H9 (cell line): ENCODE results near the gene LOXHD1. TPM values are rescaled to one million over a fixed set of nuclear protein-coding genes. Genes with fewer than 3 reads are reported as not detected.

Experiments
- DNase-seq: peaks from one replicate; pipeline ENCODE4 v3.0.0-alpha.2; 2017
- H2AFZ ChIP-seq: one replicate; pipeline ENCODE4 v1.6.1; 2013; ENCODE audit warnings: mild to moderate bottlenecking, low read length, control low read depth, moderate library complexity
- H2AK5ac ChIP-seq: 2 replicates; pipeline ENCODE4 v1.6.1; 2013; ENCODE audit warnings: low read length, control low read depth, mixed read lengths; ENCODE audit not compliant: insufficient read length
- H2BK120ac ChIP-seq: one replicate; pipeline ENCODE4 v1.6.1; 2013; ENCODE audit warnings: low read depth, mild to moderate bottlenecking, low read length, control low read depth, inconsistent platforms; ENCODE audit not compliant: poor library complexity, severe bottlenecking
- H2BK12ac ChIP-seq: 2 replicates; pipeline ENCODE4 v1.6.1; 2013; ENCODE audit warnings: low read length, control low read depth, mixed read lengths, low read depth; ENCODE audit not compliant: insufficient read length
- H2BK15ac ChIP-seq: 2 replicates; pipeline ENCODE4 v1.6.1; 2013; ENCODE audit warnings: low read depth, low read length, control low read depth
- H2BK20ac ChIP-seq: one replicate; pipeline ENCODE4 v1.6.1; 2013; ENCODE audit warnings: low read depth, mild to moderate bottlenecking, low read length, control low read depth, inconsistent platforms; ENCODE audit not compliant: poor library complexity, severe bottlenecking
- H2BK5ac ChIP-seq: 2 replicates; pipeline ENCODE4 v1.6.1; 2013; ENCODE audit warnings: low read length, control low read depth, mixed read lengths; ENCODE audit not compliant: insufficient read length
- H3K14ac ChIP-seq: 2 replicates; pipeline ENCODE4 v1.6.1; 2013; ENCODE audit warnings: low read length, control low read depth; ENCODE audit not compliant: insufficient read depth
- H3K18ac ChIP-seq: 2 replicates; pipeline ENCODE4 v1.6.1; 2013; ENCODE audit warnings: low read depth, mild to moderate bottlenecking, mixed read lengths, low read length, control low read depth; ENCODE audit not compliant: insufficient read length
- H3K23ac ChIP-seq: 2 replicates; pipeline ENCODE4 v1.6.1; 2013; ENCODE audit warnings: low read length, control low read depth, mixed read lengths, low read depth; ENCODE audit not compliant: insufficient read length
- H3K23me2 ChIP-seq: 2 replicates; pipeline ENCODE4 v1.6.1; 2013; ENCODE audit warnings: low read depth, mild to moderate bottlenecking, mixed read lengths, low read length, control low read depth; ENCODE audit not compliant: insufficient read length, poor library complexity, severe bottlenecking
- H3K27ac ChIP-seq: 2 replicates; pipeline ENCODE4 v1.5.1; 2013; ENCODE audit warnings: low read length, control low read depth, mixed read lengths, low read depth; ENCODE audit not compliant: insufficient read length
- H3K27me3 ChIP-seq: 2 replicates; pipeline ENCODE4 v1.6.1; 2013; ENCODE audit warnings: low read length, control low read depth, inconsistent platforms; ENCODE audit not compliant: insufficient read depth
- H3K4ac ChIP-seq: 2 replicates; pipeline ENCODE4 v1.6.1; 2013; ENCODE audit warnings: low read depth, mild to moderate bottlenecking, control low read depth, inconsistent platforms, low read length, moderate library complexity
- H3K4me1 ChIP-seq: 2 replicates; pipeline ENCODE4 v1.6.1; 2013; ENCODE audit warnings: low read length, control low read depth, inconsistent platforms; ENCODE audit not compliant: insufficient read depth
- H3K4me2 ChIP-seq: 2 replicates; pipeline ENCODE4 v1.6.1; 2013; ENCODE audit warnings: low read length, control low read depth, mixed read lengths; ENCODE audit not compliant: insufficient read length, insufficient read depth
- H3K56ac ChIP-seq: 2 replicates; pipeline ENCODE4 v1.6.1; 2013; ENCODE audit warnings: low read depth, mild to moderate bottlenecking, mixed read lengths, low read length, control low read depth; ENCODE audit not compliant: insufficient read length
- H3K79me1 ChIP-seq: 2 replicates; pipeline ENCODE4 v1.6.1; 2013; ENCODE audit warnings: low read depth, mild to moderate bottlenecking, moderate library complexity, low read length, control low read depth, inconsistent platforms; ENCODE audit not compliant: insufficient read depth, poor library complexity, severe bottlenecking
- H3K79me2 ChIP-seq: 2 replicates; pipeline ENCODE4 v1.6.1; 2013; ENCODE audit warnings: low read length, control low read depth, inconsistent platforms; ENCODE audit not compliant: insufficient read depth
- H3K9ac ChIP-seq: 2 replicates; pipeline ENCODE4 v1.6.1; 2013; ENCODE audit warnings: low read length, control low read depth, mixed read lengths; ENCODE audit not compliant: insufficient read length; ENCODE audit errors: extremely low read depth
- H3K9me3 ChIP-seq: one replicate; pipeline ENCODE4 v1.6.1; 2013; ENCODE audit warnings: low read depth, low read length, inconsistent platforms; ENCODE audit not compliant: control insufficient read depth
- H3T11ph ChIP-seq: one replicate; pipeline ENCODE4 v1.6.1; 2013; ENCODE audit warnings: mild to moderate bottlenecking, low read length, control low read depth, inconsistent platforms
- H4K20me1 ChIP-seq: one replicate; pipeline ENCODE4 v1.6.1; 2013; ENCODE audit not compliant: control insufficient read depth, insufficient read length, insufficient read depth
- H4K5ac ChIP-seq: 2 replicates; pipeline ENCODE4 v1.6.1; 2013; ENCODE audit warnings: low read depth, mild to moderate bottlenecking, mixed read lengths, low read length, control low read depth; ENCODE audit not compliant: insufficient read length
- H4K8ac ChIP-seq: replicated peaks from 2 replicates; pipeline ENCODE4 v1.6.1; 2013; ENCODE audit warnings: low read length, control low read depth, mixed read lengths, low read depth; ENCODE audit not compliant: insufficient read length
- H4K91ac ChIP-seq: 2 replicates; pipeline ENCODE4 v1.6.1; 2013; ENCODE audit warnings: low read depth, mild to moderate bottlenecking, moderate library complexity, mixed read lengths, low read length, control low read depth; ENCODE audit not compliant: insufficient read length
- H3K27ac Mint-ChIP-seq, 3 experiments: 2 replicates in 2 of 3; 3 replicates in 1 of 3; pipeline ENCODE4 v1.8.0; 2020 to 2021; ENCODE audit warnings: mixed read lengths in 3 of 3, mild to moderate bottlenecking in 1 of 3, moderate library complexity in 1 of 3
- H3K27me3 Mint-ChIP-seq: 2 replicates; pipeline ENCODE4 v1.8.0; 2021; ENCODE audit warnings: low read depth, mild to moderate bottlenecking, moderate library complexity, mixed read lengths
- H3K36me3 Mint-ChIP-seq, 3 experiments: 2 replicates in 2 of 3; 3 replicates in 1 of 3; pipeline ENCODE4 v1.8.0; 2020 to 2021; ENCODE audit warnings: low read depth in 3 of 3, mixed read lengths in 3 of 3; ENCODE audit not compliant: insufficient read depth in 1 of 3
- H3K4me1 Mint-ChIP-seq, 2 experiments: 2 replicates each; pipeline ENCODE4 v1.8.0; 2020; ENCODE audit warnings: mixed read lengths in 2 of 2
- H3K4me3 Mint-ChIP-seq, 2 experiments: 2 replicates in 1 of 2; 3 replicates in 1 of 2; pipeline ENCODE4 v1.8.0; 2020 to 2021; ENCODE audit warnings: mild to moderate bottlenecking in 2 of 2, mixed read lengths in 2 of 2, moderate library complexity in 1 of 2
- H3K9me3 Mint-ChIP-seq, 2 experiments: 2 replicates in 1 of 2; 3 replicates in 1 of 2; pipeline ENCODE4 v1.8.0; 2020; ENCODE audit warnings: mild to moderate bottlenecking in 2 of 2, mixed read lengths in 2 of 2, moderate library complexity in 1 of 2
- CTCF ChIP-seq: fragments of 200-600 bp; sonication (generic); conservative IDR thresholded peaks from 3 replicates; pipeline ENCODE4 v1.8.0; 2021; ENCODE audit warnings: antibody characterized with exemption, mild to moderate bottlenecking
- WGBS: extraction: QIAGEN DNeasy Blood & Tissue Kit; methylation state at CpG from one replicate; pipeline ENCODE4 v1.1.7; 2013; ENCODE audit warnings: missing lambda C conversion rate, low lambda C conversion rate, mixed read lengths; ENCODE audit not compliant: insufficient read length; ENCODE audit errors: extremely low coverage; 5-methylcytosine and 5-hydroxymethylcytosine counted together
- total RNA-seq: library from RNA; stranded (reverse); gene quantifications from 2 replicates; pipeline ENCODE4 v1.2.1, GENCODE V29; 2021

LOXHD1 gene
- total RNA-seq, 1 experiment from 2014 or later: 0.07 TPM

- no peak overlapping the region for H2BK15ac ChIP-seq
- H3K14ac ChIP-seq: no peak overlapping the region
- no peaks in the 10 kb centered on the region for H3K23me2 ChIP-seq
- H3K4me1 Mint-ChIP-seq: peaks cover 17 to 32% of the 10 kb centered on the region in 2 experiments
- H2BK5ac ChIP-seq: no peak overlapping the region
- H3K36me3 Mint-ChIP-seq: peaks cover 0 to 3% (median 0%) of the 10 kb centered on the region in 3 experiments; a peak in 2 of 7 replicates
- H4K20me1 ChIP-seq: no peaks in the 10 kb centered on the region
- H2BK12ac ChIP-seq: no peak overlapping the region
- H2BK120ac ChIP-seq: no peak overlapping the region
- H3K27ac Mint-ChIP-seq: no peak overlapping the region
- no peak for DNase-seq
- no peaks in the 10 kb centered on the region for H3K79me2 ChIP-seq
- no peaks in the 10 kb centered on the region for H3K9me3 Mint-ChIP-seq
- no peak overlapping the region for H3K4me2 ChIP-seq
- peaks cover 10% of the 10 kb centered on the region; the same call in 1 of the 2 replicates for H3K4me1 ChIP-seq
- H2AFZ ChIP-seq: no peak overlapping the region
- TF ChIP-seq CTCF: no peak
- H3K4ac ChIP-seq: no peak overlapping the region
- H3K18ac ChIP-seq: no peak overlapping the region
- no peak overlapping the region for H3K9ac ChIP-seq
- H4K5ac ChIP-seq: no peak overlapping the region
- H3K56ac ChIP-seq: no peak overlapping the region
- H3K27ac ChIP-seq: no peak overlapping the region
- peaks cover 7% of the 10 kb centered on the region for H3K27me3 Mint-ChIP-seq
- no peak overlapping the region for H4K91ac ChIP-seq
- H4K8ac ChIP-seq: no peak overlapping the region
- H2BK20ac ChIP-seq: no peak overlapping the region
- H3K27me3 ChIP-seq: no peaks in the 10 kb centered on the region
- no peak overlapping the region for H3K23ac ChIP-seq
- no peaks in the 10 kb centered on the region for H3K9me3 ChIP-seq
- H3T11ph ChIP-seq: no peak overlapping the region
- WGBS: no CpG with 5 or more reads among the region's 13 CpGs
- H3K79me1 ChIP-seq: no peaks in the 10 kb centered on the region
- no peak overlapping the region for H3K4me3 Mint-ChIP-seq
- H2AK5ac ChIP-seq: no peak overlapping the region
Observed at GRCh38 chr18:46456691-46457090, 200.3 kb downstream of the LOXHD1 start.
